ENCODE results near the gene SOCS2.
"Not testable (repeated sequence)": the region's sequence is repeated elsewhere in the genome, so short reads cannot be mapped to it uniquely, and the experiment has no call there.

The SOCS2 gene

GRCh38 chr12:93593843-93594242 is 21.4 kb downstream of the SOCS2 start:
- DNase-seq (ENCODE audit: low read depth): no peak

GRCh38 chr12:93594766-93595311 is 22.4 kb downstream of the SOCS2 start:
- DNase-seq (ENCODE audit: low read depth): no peak

- no peak for DNase-seq (ENCODE audit: low read depth)
These were observed 22.9 kb downstream of the SOCS2 start for GRCh38 chr12:93595351-93595750.

- DNase-seq (ENCODE audit: low read depth): no peak
These were observed 25.1 kb downstream of the SOCS2 start for GRCh38 chr12:93597608-93598007.

- DNase-seq (ENCODE audit: low read depth): no peak
These were observed 26.7 kb downstream of the SOCS2 start for GRCh38 chr12:93599192-93599591.

GRCh38 chr12:93601591-93601990 is 29.1 kb downstream of the SOCS2 start:
- DNase-seq (ENCODE audit: low read depth): no peak

GRCh38 chr12:93602897-93603668 is 30.6 kb downstream of the SOCS2 start:
- DNase-seq (ENCODE audit: low read depth): no peak

- DNase-seq (ENCODE audit: low read depth): no peak
These were observed 31.3 kb downstream of the SOCS2 start for GRCh38 chr12:93603762-93604161.

GRCh38 chr12:93608313-93608712 is 35.8 kb downstream of the SOCS2 start:
- no peak for DNase-seq (ENCODE audit: low read depth)

GRCh38 chr12:93609281-93610192 is 37.1 kb downstream of the SOCS2 start:
- no peak for DNase-seq (ENCODE audit: low read depth)

- no peak for DNase-seq (ENCODE audit: low read depth)
These were observed 40.3 kb downstream of the SOCS2 start for GRCh38 chr12:93612776-93613175.

- no peak for DNase-seq (ENCODE audit: low read depth)
These were observed 42.6 kb downstream of the SOCS2 start for GRCh38 chr12:93614917-93615596.

- DNase-seq (ENCODE audit: low read depth): no peak
These were observed 44.2 kb downstream of the SOCS2 start for GRCh38 chr12:93616584-93617101.

- DNase-seq (ENCODE audit: low read depth): no peak
These were observed 46.5 kb downstream of the SOCS2 start for GRCh38 chr12:93618891-93619410.

GRCh38 chr12:93621986-93622385 is 49.5 kb downstream of the SOCS2 start:
- no peak for DNase-seq (ENCODE audit: low read depth)

GRCh38 chr12:93622485-93622884 is 50.0 kb downstream of the SOCS2 start:
- DNase-seq (ENCODE audit: low read depth): no peak

GRCh38 chr12:93624595-93625294 is 52.3 kb downstream of the SOCS2 start:
- DNase-seq (ENCODE audit: low read depth): no peak

GRCh38 chr12:93625295-93625645 is 52.8 kb downstream of the SOCS2 start:
- not testable (repeated sequence) for DNase-seq (ENCODE audit: low read depth)

GRCh38 chr12:93626160-93626559 is 53.7 kb downstream of the SOCS2 start:
- no peak for DNase-seq (ENCODE audit: low read depth)

All from stimulated activated CD8-positive, alpha-beta memory T cell treated with anti-CD3 and anti-CD28 coated beads, Interleukin-12 subunit alpha, Interleukin-12 subunit beta, amount 100 ng/mL, for 4 hours (primary cell).